Peyer's patch (tissue), 4 donors: ENCODE results near the gene CDKN2D.

ENCODE experiments used
- CTCF ChIP-seq, 6 experiments: fragments of 450-650 bp in 4 of 6; fragments of 200-600 bp in 2 of 6; sonication (generic) in 1 of 6; IDR thresholded peaks; one replicate each; pipeline ENCODE4 v1.5.1; 2017 to 2019; ENCODE audit warnings: antibody characterized with exemption in 6 of 6, mild to moderate bottlenecking in 3 of 6, moderate library complexity in 1 of 6
- POLR2A ChIP-seq, 2 donors: fragments of 450-650 bp; IDR thresholded peaks; one replicate each; pipeline ENCODE4 v1.5.1; 2017; ENCODE audit warnings: antibody characterized with exemption in 2 of 2, mild to moderate bottlenecking in 2 of 2, moderate library complexity in 2 of 2

GRCh38 chr19:10565567-10566407 lies 3.0 kb downstream of the CDKN2D start, which contains the start of gene KRI1:
- TF ChIP-seq CTCF (IDR thresholded peaks at IDR 0.05) (peak; percentile 19 to 74 (median 68)), POLR2A (IDR thresholded peaks at IDR 0.05) (peak; percentile 74 to 77)
